GM19099 (cell line): ENCODE data around the gene PRR12.

Experiments used
- POLR2A ChIP-seq: IDR thresholded peaks from 3 replicates; pipeline ENCODE4 v1.6.1; 2011; ENCODE audit warnings: low read depth; ENCODE audit not compliant: insufficient read length; ENCODE audit errors: extremely low read depth

Gene PRR12

GRCh38 chr19:49637821-49638738, 47.1 kb downstream of the PRR12 start:
- TF ChIP-seq POLR2A, result no peak

- TF ChIP-seq POLR2A, result no peak
These were observed 48.6 kb downstream of the PRR12 start for GRCh38 chr19:49639401-49640112.

DNA sequence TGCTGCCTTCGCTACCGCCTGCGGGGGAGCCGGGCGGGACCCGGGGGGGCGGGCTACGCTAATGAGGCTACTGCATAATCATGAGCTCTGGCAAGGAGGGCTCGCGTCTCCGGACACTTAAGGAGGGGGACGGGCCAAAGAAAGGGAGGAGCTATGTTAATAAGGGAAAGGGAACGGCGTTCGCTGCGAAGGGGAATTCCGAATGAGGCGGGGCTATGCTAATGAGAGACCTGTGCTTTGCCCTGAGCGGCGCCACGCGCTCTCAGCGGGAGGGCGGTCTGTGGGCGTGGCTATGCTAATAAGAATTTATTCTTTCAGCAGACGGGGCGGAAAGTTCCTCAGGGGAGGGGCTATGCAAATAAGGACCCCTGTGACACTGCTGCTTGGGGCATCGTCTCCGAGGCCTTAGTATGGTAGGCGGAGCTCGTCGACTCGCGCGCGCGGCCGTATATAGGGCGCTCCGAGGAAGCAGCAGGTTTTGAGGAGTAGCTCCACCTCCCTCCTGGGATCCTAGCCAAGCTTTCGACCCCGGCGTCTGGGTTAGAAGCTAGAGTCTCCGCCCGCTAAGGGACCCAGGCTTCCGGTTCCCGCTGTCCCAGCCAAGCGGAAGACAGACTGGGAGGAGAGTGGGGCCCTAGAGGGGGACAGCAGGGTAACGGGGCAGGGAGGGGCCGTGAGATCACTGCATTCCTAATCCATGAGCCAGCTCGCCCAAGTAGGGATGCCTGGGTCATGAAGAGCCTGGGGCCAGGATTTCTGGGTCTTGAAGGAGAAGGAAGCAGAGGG, 49.3 kb downstream of the PRR12 start, which contains the start of gene RRAS:
Gene RRAS (minus strand): TSS at position 31 of the 786 bp plus-strand sequence. CDS start 45 bp downstream, outside the sequence.
- TF ChIP-seq POLR2A, result peak; percentile 90

GRCh38 chr19:49641688-49642491, 50.9 kb downstream of the PRR12 start, which contains the start of gene SCAF1:
Gene SCAF1 (plus strand): TSS chr19:49642209. CDS start chr19:49645027, 2,818 bp downstream.
- TF ChIP-seq POLR2A, result peak; percentile 49

- no peak for TF ChIP-seq POLR2A
These were observed 51.6 kb downstream of the PRR12 start for GRCh38 chr19:49642492-49643035.

DNA sequence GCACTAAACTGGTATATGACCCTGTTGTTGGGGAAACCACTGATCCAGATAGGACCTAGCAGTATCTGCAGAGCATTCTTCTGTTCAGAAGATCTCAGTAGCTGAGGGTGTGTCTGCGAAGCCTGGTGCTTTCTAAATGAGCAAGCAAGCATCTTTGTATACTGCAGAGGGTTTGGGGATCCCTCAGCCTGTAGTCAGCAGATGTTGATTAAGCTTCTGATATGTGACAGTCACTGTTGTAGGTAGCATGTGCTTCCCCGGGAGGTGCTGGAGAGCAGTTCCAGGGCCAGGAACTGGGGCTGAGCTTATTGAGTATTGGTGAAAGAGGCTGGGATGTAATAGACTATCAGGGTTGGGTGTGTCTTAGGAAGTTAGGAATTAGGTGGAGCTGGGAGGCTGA, 52.5 kb downstream of the PRR12 start:
- no peak for TF ChIP-seq POLR2A

DNA sequence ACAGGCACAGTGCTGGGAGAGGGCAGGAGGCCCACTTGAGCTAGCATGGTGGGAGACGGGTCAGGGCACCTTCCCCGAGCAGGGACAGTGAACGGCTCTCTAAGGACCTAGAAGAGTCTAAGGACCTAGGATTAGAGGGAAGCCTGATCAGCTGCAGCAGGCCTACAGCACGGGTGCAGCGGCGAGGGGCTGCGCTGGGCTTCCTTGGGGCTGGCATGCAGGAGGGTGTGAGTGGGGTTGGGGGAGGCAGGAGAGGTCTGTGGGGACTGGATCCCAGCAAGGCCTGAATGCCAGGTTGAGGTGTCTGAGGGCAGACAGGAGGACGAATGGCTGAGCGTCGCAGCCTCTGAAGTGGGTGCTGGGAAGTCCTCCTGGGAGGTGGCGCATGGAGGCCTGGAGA, 54.6 kb downstream of the PRR12 start:
- TF ChIP-seq POLR2A, result no peak

GRCh38 chr19:49645995-49646394, 55.0 kb downstream of the PRR12 start:
- TF ChIP-seq POLR2A, result no peak

- no peak for TF ChIP-seq POLR2A
These were observed 55.6 kb downstream of the PRR12 start for GRCh38 chr19:49646586-49646985.

- no peak for TF ChIP-seq POLR2A
These were observed 60.2 kb downstream of the PRR12 start for GRCh38 chr19:49651029-49651819.

- TF ChIP-seq POLR2A, result no peak
These were observed 61.0 kb downstream of the PRR12 start for GRCh38 chr19:49651820-49652550.
